DOHH2 (cell line): Measurements from ENCODE around the gene RRBP1.

Experiments
- H3F3A ChIP-seq: fragments of 200-600 bp; sonication (generic), shearing (Covaris generic); 2 replicates; pipeline ENCODE4 v1.6.0; 2016; ENCODE audit warnings: antibody characterized with exemption, mild to moderate bottlenecking; ENCODE audit not compliant: control insufficient read depth, insufficient read depth
- H3K27ac ChIP-seq: fragments of 200-600 bp; sonication (generic); 2 replicates; pipeline ENCODE4 v1.5.1; 2014; ENCODE audit warnings: low read depth, mild to moderate bottlenecking, low read length, moderate library complexity
- H3K27me3 ChIP-seq: fragments of 200-600 bp; sonication (generic); 2 replicates; pipeline ENCODE4 v1.6.1; 2014; ENCODE audit warnings: mild to moderate bottlenecking, low read length, mixed read lengths; ENCODE audit not compliant: control insufficient read depth
- H3K36me3 ChIP-seq: fragments of 200-600 bp; sonication (generic); 2 replicates; pipeline ENCODE4 v1.6.1; 2014; ENCODE audit warnings: mild to moderate bottlenecking, low read length, moderate library complexity, mixed read lengths; ENCODE audit not compliant: control insufficient read depth
- H3K4me1 ChIP-seq: fragments of 200-600 bp; sonication (generic); 2 replicates; pipeline ENCODE4 v1.6.1; 2014; ENCODE audit warnings: mild to moderate bottlenecking, low read length, mixed read lengths; ENCODE audit not compliant: control insufficient read depth
- H3K4me2 ChIP-seq: fragments of 200-600 bp; sonication (generic); 2 replicates; pipeline ENCODE4 v1.6.0; 2014; ENCODE audit warnings: mild to moderate bottlenecking, low read length, moderate library complexity
- H3K4me3 ChIP-seq: fragments of 200-600 bp; sonication (generic); 2 replicates; pipeline ENCODE4 v1.5.1; 2014; ENCODE audit warnings: mild to moderate bottlenecking, low read length, mixed read lengths
- H3K79me2 ChIP-seq: fragments of 200-600 bp; sonication (generic); 2 replicates; pipeline ENCODE4 v1.6.1; 2014; ENCODE audit warnings: mild to moderate bottlenecking, low read length, mixed read lengths; ENCODE audit not compliant: control insufficient read depth
- H3K9me2 ChIP-seq: fragments of 200-600 bp; sonication (generic); replicated peaks from 2 replicates; pipeline ENCODE4 v1.6.1; 2014; ENCODE audit warnings: mild to moderate bottlenecking, low read length, mixed read lengths; ENCODE audit not compliant: control insufficient read depth
- H3K9me3 ChIP-seq: fragments of 200-600 bp; sonication (generic); 2 replicates; pipeline ENCODE4 v1.6.1; 2014; ENCODE audit warnings: antibody characterized with exemption, low read length, mixed read lengths; ENCODE audit not compliant: control insufficient read depth, insufficient read depth
- H4K20me1 ChIP-seq: fragments of 200-600 bp; sonication (generic); 2 replicates; pipeline ENCODE4 v1.6.0; 2014; ENCODE audit warnings: low read depth, mild to moderate bottlenecking, antibody characterized with exemption, low read length, moderate library complexity; ENCODE audit not compliant: control insufficient read depth, insufficient read depth
- EZH2phosphoT487 ChIP-seq: fragments of 200-600 bp; sonication (generic); IDR thresholded peaks from 2 replicates; pipeline ENCODE4 v1.6.1; 2017; ENCODE audit warnings: borderline replicate concordance, mild to moderate bottlenecking, antibody characterized with exemption, low read length, moderate library complexity, mixed read lengths
- TF ChIP-seq, protein P1 (sequence below): fragments of 200-600 bp; sonication (generic); IDR thresholded peaks from one replicate; pipeline ENCODE4 v1.5.1; 2014; ENCODE audit warnings: antibody characterized with exemption, mild to moderate bottlenecking, low read depth, low read length; ENCODE audit not compliant: poor library complexity, severe bottlenecking

Gene RRBP1

DNA sequence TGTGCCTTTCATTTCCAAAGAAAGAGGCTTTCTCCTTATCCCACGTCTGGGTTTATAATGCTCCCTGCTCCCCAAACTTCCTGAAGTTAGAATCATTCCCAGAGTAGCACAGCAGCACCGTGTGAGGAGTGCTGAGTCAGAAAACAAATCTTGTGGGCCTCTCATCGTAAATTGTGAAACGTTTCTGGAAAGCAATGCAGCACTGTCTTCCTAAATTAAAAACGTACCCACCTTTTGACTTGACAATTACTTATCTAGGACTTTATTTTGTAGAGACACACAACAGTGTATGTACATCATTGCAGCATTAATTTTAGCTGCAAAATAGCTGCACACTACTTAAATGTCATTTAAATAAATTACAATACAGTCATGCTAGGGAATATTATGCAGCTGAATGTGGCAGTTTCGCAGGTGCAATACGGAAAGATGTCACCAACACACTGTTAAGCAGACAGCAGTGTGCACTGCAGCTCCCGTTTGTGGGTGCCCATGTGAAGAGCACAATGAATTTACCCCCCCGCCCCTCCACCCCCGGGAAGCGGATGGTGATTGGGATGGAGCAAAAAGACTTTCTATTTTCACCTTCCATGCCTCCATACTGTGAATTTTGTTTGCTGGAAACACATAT lies 30.8 kb downstream of the RRBP1 start:
- no peaks in the 10 kb centered on the region for H4K20me1 ChIP-seq
- H3K27ac ChIP-seq = no peak overlapping the region
- peaks cover 58% of the 10 kb centered on the region for H3K4me1 ChIP-seq
- H3K9me3 ChIP-seq = no peaks in the 10 kb centered on the region
- H3F3A ChIP-seq = no peaks in the 10 kb centered on the region
- H3K4me2 ChIP-seq = no peak overlapping the region
- peaks cover 9% of the 10 kb centered on the region; the same call in 1 of the 2 replicates for H3K36me3 ChIP-seq
- H3K79me2 ChIP-seq = peaks cover 5% of the 10 kb centered on the region; the same call in 1 of the 2 replicates
- TF ChIP-seq, protein P1, sequence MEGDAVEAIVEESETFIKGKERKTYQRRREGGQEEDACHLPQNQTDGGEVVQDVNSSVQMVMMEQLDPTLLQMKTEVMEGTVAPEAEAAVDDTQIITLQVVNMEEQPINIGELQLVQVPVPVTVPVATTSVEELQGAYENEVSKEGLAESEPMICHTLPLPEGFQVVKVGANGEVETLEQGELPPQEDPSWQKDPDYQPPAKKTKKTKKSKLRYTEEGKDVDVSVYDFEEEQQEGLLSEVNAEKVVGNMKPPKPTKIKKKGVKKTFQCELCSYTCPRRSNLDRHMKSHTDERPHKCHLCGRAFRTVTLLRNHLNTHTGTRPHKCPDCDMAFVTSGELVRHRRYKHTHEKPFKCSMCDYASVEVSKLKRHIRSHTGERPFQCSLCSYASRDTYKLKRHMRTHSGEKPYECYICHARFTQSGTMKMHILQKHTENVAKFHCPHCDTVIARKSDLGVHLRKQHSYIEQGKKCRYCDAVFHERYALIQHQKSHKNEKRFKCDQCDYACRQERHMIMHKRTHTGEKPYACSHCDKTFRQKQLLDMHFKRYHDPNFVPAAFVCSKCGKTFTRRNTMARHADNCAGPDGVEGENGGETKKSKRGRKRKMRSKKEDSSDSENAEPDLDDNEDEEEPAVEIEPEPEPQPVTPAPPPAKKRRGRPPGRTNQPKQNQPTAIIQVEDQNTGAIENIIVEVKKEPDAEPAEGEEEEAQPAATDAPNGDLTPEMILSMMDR = no peak
- no peak for TF ChIP-seq EZH2phosphoT487
- no peaks in the 10 kb centered on the region for H3K27me3 ChIP-seq
- no peaks in the 10 kb centered on the region for H3K9me2 ChIP-seq
- H3K4me3 ChIP-seq = no peak overlapping the region

- TF ChIP-seq, protein P1 = no peak
- no peak for TF ChIP-seq EZH2phosphoT487
- no peaks in the 10 kb centered on the region for H3K9me3 ChIP-seq
- no peak overlapping the region for H3K4me3 ChIP-seq
- no peak overlapping the region for H3K27ac ChIP-seq
- peaks cover 5% of the 10 kb centered on the region; the same call in 1 of the 2 replicates for H3K79me2 ChIP-seq
- H3F3A ChIP-seq = no peaks in the 10 kb centered on the region
- no peaks in the 10 kb centered on the region for H3K9me2 ChIP-seq
- peaks cover 58% of the 10 kb centered on the region for H3K4me1 ChIP-seq
- no peak overlapping the region for H3K4me2 ChIP-seq
- no peaks in the 10 kb centered on the region for H3K27me3 ChIP-seq
- peaks cover 9% of the 10 kb centered on the region; the same call in 1 of the 2 replicates for H3K36me3 ChIP-seq
- H4K20me1 ChIP-seq = no peaks in the 10 kb centered on the region
These were observed 31.5 kb downstream of the RRBP1 start for GRCh38 chr20:17650301-17651128.

- no peak overlapping the region for H3K27ac ChIP-seq
- H3K79me2 ChIP-seq = no peaks in the 10 kb centered on the region
- TF ChIP-seq, protein P1 = peak; percentile 56
- TF ChIP-seq EZH2phosphoT487 = no peak
- no peak overlapping the region for H3K4me3 ChIP-seq
- no peaks in the 10 kb centered on the region for H4K20me1 ChIP-seq
- no peaks in the 10 kb centered on the region for H3K9me3 ChIP-seq
- no peaks in the 10 kb centered on the region for H3F3A ChIP-seq
- H3K36me3 ChIP-seq = peaks cover 2% of the 10 kb centered on the region; the same call in 1 of the 2 replicates
- H3K4me2 ChIP-seq = no peak overlapping the region
- no peaks in the 10 kb centered on the region for H3K9me2 ChIP-seq
- H3K27me3 ChIP-seq = no peaks in the 10 kb centered on the region
- peaks cover 57% of the 10 kb centered on the region for H3K4me1 ChIP-seq
These were observed 33.0 kb downstream of the RRBP1 start for GRCh38 chr20:17648791-17649730.
